K562 (cell line): ENCODE data around the gene TRANK1. TPM values are rescaled to one million over a fixed set of nuclear protein-coding genes. Genes with fewer than 3 reads are reported as not detected.
A peak's percentile ranks its signal among the peaks of the same experiment; 100 is the strongest.

Source experiments
- EHMT2 ChIP-seq: fragments of 450-650 bp; IDR thresholded peaks from 2 replicates; pipeline ENCODE4 v1.6.1; 2018; ENCODE audit warnings: antibody characterized with exemption
- JUNB ChIP-seq: fragments of 450-650 bp; formaldehyde crosslinking; conservative IDR thresholded peaks from 2 replicates; pipeline ENCODE4 v1.4.0; 2020; ENCODE audit warnings: mild to moderate bottlenecking
- MEIS2 ChIP-seq: fragments of 450-650 bp; IDR thresholded peaks from 2 replicates; pipeline ENCODE4 v1.6.1; 2014; ENCODE audit warnings: mild to moderate bottlenecking; ENCODE audit not compliant: partially characterized antibody
- MTA2 ChIP-seq: fragments of 450-650 bp; IDR thresholded peaks from 2 replicates; pipeline ENCODE4 v1.6.1; 2016; ENCODE audit warnings: low read depth
- RHOXF2B ChIP-seq: fragments of 250-450 bp; sonication (Bioruptor Pico); conservative IDR thresholded peaks from 2 replicates; pipeline ENCODE4 v1.5.1; 2021
- TCFL5 ChIP-seq: fragments of 250-450 bp; sonication (Bioruptor Pico); conservative IDR thresholded peaks from 2 replicates; pipeline ENCODE4 v1.6.1; 2021; ENCODE audit warnings: mild to moderate bottlenecking, moderate library complexity, matching md5 sums
- WHSC1 ChIP-seq: IDR thresholded peaks from one replicate; pipeline ENCODE4 v1.6.1; 2012; ENCODE audit warnings: low read length, control low read depth, inconsistent platforms
- polyA plus RNA-seq, 8 experiments: library from polyadenylated mRNA; depleted of rRNA in 4 of 8; stranded (reverse) in 5 of 8; unstranded in 3 of 8; fragments of >200 nt; fragmentation: Nextera tagmentation in 2 of 8; fragmentation: Illumina TruSeq in 1 of 8; extraction: Ambion mirVana in 2 of 8; extraction: Trizol in 1 of 8; gene quantifications; 2 replicates each; pipeline versions ENCODE4 v1.2.1 to v1.2.3, GENCODE V29; 2011 to 2014; ENCODE audit warnings: inconsistent platforms in 1 of 8, missing spikeins in 1 of 8
- total RNA-seq, 7 experiments: library from RNA; depleted of rRNA in 6 of 7; stranded (reverse); fragments of >200 nt in 6 of 7; fragmentation: Illumina TruSeq in 2 of 7; extraction: Trizol in 2 of 7; gene quantifications; 2 replicates each; pipeline versions ENCODE4 v1.2.1 to v1.2.3, GENCODE V29; 2011 to 2021; ENCODE audit warnings: low replicate concordance in 1 of 7
- TF ChIP-seq, protein P1 (sequence below): fragments of 450-650 bp; IDR thresholded peaks from 2 replicates; pipeline ENCODE4 v1.6.1; 2016; ENCODE audit warnings: low read depth, mild to moderate bottlenecking, moderate library complexity
- TF ChIP-seq, protein P2 (sequence below): fragments of 200-600 bp; sonication (generic); IDR thresholded peaks from one replicate; pipeline ENCODE4 v1.6.1; 2012; ENCODE audit warnings: mild to moderate bottlenecking, low read depth, low read length, inconsistent platforms
- TF ChIP-seq, protein P3 (sequence below): sonication (generic); formaldehyde crosslinking; IDR thresholded peaks from 2 replicates; pipeline ENCODE4 v1.8.0; 2023; ENCODE audit warnings: missing genetic modification reagents, mild to moderate bottlenecking, borderline replicate concordance

TRANK1 gene
- total and polyA plus RNA-seq, 9 of the 15 experiments (the other 6 are each of a cell fraction or from before 2014, with no cell fraction given) = 0.41 to 5.3 (median 2.1) TPM

DNA sequence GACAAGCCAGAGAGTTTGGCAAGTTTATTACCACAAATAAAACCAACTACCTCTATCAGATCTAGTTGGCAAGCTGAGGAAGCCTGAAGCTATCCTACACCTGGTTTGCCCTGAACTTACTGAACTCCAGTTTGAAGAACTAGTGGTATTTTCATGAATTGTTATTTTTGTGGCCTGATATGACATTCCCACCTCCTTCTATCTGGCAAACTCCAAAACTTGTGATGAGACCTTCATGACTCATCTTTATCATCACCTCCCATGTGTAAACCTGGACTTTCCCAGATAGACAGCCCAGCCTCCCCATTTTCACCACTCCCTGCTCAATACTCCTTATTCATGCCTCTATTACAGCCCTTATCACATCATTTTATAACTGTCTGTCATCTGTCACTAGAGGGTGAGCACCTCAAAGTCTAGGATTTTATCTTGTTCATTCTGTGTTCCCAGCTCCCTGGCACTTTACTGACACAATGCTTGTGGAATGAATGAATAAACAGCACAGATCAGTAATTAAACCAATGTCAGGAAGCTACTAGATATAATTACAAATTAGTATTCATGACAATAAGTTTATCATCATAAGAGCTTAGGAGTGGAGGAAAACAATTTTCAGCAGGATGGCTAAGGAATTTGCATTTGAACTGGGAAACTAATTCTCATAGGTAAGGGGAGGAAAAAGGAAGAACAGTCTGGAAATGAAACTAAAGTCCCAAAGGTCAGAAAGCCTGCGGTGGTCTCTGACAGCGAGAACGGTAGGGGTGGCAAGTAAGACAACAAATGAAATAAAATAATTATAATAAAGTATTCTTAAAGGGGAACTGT lies 13.2 kb upstream of the TRANK1 start (continued):
- peak; percentile 79 for TF ChIP-seq EHMT2
- TF ChIP-seq WHSC1 = no peak
- TF ChIP-seq, protein P1, sequence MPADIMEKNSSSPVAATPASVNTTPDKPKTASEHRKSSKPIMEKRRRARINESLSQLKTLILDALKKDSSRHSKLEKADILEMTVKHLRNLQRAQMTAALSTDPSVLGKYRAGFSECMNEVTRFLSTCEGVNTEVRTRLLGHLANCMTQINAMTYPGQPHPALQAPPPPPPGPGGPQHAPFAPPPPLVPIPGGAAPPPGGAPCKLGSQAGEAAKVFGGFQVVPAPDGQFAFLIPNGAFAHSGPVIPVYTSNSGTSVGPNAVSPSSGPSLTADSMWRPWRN = peak; percentile 79
- TF ChIP-seq TCFL5 = 0 out of 2 replicates have a peak, but pooled peaks have one; percentile 20
- no peak for TF ChIP-seq RHOXF2B (CRISPR knock-in tag)
- TF ChIP-seq, protein P2, sequence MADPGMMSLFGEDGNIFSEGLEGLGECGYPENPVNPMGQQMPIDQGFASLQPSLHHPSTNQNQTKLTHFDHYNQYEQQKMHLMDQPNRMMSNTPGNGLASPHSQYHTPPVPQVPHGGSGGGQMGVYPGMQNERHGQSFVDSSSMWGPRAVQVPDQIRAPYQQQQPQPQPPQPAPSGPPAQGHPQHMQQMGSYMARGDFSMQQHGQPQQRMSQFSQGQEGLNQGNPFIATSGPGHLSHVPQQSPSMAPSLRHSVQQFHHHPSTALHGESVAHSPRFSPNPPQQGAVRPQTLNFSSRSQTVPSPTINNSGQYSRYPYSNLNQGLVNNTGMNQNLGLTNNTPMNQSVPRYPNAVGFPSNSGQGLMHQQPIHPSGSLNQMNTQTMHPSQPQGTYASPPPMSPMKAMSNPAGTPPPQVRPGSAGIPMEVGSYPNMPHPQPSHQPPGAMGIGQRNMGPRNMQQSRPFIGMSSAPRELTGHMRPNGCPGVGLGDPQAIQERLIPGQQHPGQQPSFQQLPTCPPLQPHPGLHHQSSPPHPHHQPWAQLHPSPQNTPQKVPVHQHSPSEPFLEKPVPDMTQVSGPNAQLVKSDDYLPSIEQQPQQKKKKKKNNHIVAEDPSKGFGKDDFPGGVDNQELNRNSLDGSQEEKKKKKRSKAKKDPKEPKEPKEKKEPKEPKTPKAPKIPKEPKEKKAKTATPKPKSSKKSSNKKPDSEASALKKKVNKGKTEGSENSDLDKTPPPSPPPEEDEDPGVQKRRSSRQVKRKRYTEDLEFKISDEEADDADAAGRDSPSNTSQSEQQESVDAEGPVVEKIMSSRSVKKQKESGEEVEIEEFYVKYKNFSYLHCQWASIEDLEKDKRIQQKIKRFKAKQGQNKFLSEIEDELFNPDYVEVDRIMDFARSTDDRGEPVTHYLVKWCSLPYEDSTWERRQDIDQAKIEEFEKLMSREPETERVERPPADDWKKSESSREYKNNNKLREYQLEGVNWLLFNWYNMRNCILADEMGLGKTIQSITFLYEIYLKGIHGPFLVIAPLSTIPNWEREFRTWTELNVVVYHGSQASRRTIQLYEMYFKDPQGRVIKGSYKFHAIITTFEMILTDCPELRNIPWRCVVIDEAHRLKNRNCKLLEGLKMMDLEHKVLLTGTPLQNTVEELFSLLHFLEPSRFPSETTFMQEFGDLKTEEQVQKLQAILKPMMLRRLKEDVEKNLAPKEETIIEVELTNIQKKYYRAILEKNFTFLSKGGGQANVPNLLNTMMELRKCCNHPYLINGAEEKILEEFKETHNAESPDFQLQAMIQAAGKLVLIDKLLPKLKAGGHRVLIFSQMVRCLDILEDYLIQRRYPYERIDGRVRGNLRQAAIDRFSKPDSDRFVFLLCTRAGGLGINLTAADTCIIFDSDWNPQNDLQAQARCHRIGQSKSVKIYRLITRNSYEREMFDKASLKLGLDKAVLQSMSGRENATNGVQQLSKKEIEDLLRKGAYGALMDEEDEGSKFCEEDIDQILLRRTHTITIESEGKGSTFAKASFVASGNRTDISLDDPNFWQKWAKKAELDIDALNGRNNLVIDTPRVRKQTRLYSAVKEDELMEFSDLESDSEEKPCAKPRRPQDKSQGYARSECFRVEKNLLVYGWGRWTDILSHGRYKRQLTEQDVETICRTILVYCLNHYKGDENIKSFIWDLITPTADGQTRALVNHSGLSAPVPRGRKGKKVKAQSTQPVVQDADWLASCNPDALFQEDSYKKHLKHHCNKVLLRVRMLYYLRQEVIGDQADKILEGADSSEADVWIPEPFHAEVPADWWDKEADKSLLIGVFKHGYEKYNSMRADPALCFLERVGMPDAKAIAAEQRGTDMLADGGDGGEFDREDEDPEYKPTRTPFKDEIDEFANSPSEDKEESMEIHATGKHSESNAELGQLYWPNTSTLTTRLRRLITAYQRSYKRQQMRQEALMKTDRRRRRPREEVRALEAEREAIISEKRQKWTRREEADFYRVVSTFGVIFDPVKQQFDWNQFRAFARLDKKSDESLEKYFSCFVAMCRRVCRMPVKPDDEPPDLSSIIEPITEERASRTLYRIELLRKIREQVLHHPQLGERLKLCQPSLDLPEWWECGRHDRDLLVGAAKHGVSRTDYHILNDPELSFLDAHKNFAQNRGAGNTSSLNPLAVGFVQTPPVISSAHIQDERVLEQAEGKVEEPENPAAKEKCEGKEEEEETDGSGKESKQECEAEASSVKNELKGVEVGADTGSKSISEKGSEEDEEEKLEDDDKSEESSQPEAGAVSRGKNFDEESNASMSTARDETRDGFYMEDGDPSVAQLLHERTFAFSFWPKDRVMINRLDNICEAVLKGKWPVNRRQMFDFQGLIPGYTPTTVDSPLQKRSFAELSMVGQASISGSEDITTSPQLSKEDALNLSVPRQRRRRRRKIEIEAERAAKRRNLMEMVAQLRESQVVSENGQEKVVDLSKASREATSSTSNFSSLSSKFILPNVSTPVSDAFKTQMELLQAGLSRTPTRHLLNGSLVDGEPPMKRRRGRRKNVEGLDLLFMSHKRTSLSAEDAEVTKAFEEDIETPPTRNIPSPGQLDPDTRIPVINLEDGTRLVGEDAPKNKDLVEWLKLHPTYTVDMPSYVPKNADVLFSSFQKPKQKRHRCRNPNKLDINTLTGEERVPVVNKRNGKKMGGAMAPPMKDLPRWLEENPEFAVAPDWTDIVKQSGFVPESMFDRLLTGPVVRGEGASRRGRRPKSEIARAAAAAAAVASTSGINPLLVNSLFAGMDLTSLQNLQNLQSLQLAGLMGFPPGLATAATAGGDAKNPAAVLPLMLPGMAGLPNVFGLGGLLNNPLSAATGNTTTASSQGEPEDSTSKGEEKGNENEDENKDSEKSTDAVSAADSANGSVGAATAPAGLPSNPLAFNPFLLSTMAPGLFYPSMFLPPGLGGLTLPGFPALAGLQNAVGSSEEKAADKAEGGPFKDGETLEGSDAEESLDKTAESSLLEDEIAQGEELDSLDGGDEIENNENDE = no peak
- TF ChIP-seq, protein P3, sequence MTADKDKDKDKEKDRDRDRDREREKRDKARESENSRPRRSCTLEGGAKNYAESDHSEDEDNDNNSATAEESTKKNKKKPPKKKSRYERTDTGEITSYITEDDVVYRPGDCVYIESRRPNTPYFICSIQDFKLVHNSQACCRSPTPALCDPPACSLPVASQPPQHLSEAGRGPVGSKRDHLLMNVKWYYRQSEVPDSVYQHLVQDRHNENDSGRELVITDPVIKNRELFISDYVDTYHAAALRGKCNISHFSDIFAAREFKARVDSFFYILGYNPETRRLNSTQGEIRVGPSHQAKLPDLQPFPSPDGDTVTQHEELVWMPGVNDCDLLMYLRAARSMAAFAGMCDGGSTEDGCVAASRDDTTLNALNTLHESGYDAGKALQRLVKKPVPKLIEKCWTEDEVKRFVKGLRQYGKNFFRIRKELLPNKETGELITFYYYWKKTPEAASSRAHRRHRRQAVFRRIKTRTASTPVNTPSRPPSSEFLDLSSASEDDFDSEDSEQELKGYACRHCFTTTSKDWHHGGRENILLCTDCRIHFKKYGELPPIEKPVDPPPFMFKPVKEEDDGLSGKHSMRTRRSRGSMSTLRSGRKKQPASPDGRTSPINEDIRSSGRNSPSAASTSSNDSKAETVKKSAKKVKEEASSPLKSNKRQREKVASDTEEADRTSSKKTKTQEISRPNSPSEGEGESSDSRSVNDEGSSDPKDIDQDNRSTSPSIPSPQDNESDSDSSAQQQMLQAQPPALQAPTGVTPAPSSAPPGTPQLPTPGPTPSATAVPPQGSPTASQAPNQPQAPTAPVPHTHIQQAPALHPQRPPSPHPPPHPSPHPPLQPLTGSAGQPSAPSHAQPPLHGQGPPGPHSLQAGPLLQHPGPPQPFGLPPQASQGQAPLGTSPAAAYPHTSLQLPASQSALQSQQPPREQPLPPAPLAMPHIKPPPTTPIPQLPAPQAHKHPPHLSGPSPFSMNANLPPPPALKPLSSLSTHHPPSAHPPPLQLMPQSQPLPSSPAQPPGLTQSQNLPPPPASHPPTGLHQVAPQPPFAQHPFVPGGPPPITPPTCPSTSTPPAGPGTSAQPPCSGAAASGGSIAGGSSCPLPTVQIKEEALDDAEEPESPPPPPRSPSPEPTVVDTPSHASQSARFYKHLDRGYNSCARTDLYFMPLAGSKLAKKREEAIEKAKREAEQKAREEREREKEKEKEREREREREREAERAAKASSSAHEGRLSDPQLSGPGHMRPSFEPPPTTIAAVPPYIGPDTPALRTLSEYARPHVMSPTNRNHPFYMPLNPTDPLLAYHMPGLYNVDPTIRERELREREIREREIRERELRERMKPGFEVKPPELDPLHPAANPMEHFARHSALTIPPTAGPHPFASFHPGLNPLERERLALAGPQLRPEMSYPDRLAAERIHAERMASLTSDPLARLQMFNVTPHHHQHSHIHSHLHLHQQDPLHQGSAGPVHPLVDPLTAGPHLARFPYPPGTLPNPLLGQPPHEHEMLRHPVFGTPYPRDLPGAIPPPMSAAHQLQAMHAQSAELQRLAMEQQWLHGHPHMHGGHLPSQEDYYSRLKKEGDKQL (CRISPR knock-in tag) = no peak
- TF ChIP-seq JUNB = peak; percentile 93
- TF ChIP-seq MEIS2 = peak; percentile 99
- TF ChIP-seq MTA2 = peak; percentile 97
